GM11168 (cell line): ENCODE data around the gene TRIB2.

Experiments used
- in situ Hi-C: fragments of 300-500 bp; cut with MboI; formaldehyde crosslinking; loops from one replicate; pipeline ENCODE4 v1.12.0; 2022; ENCODE audit warnings: low sequenced_read_pairs; ENCODE audit not compliant: unreplicated experiment

The TRIB2 gene

DNA sequence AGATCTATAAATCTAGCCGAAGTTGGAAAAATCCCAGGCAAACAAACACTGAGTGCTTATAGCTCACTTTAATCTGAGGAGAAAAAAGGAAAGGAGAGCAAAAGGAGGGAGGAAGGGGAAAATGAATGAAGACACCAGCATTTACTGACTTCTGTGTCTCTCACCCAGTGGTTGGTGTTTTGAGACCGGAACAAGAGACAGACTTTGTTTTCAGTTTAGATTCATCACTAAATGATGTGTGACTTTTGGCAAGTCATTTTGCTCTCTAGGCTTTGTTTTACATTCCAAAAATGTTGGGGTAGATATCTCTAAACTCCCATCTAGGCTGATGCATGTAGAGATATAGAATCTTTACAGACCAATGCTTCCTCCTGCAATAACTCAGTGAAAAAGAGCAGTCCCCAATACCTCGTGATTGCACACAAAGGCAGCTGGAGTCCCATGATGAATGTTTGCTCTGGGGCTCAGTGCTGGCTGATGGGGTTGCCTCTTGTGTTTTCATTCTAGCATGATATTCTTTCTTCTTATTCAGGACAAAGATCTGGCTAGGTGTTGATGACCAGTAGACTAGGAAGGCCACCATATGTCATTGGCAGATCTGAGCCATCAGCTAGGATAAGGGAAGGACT lies 51.4 kb downstream of the TRIB2 start:
- in situ Hi-C loops: no loop called here

- in situ Hi-C loops: no loop called here
These were observed 52.9 kb downstream of the TRIB2 start for GRCh38 chr2:12769492-12770105.

DNA sequence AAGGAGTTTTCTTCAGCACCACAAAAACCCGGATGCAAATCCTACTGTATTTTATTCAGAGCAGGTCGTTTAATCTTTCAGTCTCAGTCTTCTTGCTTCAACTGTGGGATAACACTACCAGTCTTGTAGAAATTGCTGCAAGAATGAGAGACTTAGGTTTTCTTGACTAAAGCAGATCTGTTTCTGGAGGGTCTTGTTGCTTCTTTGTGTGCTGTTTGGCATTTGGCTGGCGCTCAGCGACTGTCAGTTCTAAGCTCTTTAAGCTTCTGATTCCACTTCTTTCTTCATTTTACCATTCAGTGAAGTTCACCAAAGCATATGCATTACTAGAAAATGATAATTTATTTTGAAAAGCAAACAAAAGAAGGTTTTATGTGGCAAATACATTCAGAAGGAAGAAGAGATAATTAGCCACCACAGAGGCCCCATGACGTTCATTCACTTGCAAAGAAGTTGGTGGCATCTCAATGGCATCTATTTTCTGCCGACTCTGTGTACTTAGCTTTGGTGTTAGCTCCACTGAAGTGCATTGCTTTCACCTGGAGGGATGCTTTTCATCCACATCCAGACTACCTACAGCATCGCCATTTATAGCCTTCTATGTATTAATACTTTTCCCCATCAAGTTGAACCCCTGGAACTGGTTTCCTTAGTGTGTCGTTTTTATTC lies 53.7 kb downstream of the TRIB2 start:
- in situ Hi-C loops: no loop called here

DNA sequence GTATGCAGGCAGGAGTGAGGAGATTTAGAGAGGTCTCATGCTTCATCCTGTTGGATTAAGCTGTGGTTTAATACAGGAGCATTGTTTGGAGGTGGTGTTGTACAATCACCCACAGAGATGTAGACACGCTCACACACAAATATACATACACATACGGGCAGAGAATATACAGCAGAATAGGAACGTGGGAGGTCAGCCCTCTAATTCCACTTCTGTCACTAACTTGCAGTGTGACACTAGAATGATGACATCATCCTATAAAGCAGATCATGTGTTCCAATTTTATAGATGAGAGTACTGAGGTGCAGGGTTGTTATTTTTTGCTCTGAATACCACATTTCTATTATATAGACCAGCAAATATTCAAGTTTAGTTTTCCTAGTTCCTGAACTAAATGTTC lies 54.4 kb downstream of the TRIB2 start:
- in situ Hi-C loops: no loop called here

DNA sequence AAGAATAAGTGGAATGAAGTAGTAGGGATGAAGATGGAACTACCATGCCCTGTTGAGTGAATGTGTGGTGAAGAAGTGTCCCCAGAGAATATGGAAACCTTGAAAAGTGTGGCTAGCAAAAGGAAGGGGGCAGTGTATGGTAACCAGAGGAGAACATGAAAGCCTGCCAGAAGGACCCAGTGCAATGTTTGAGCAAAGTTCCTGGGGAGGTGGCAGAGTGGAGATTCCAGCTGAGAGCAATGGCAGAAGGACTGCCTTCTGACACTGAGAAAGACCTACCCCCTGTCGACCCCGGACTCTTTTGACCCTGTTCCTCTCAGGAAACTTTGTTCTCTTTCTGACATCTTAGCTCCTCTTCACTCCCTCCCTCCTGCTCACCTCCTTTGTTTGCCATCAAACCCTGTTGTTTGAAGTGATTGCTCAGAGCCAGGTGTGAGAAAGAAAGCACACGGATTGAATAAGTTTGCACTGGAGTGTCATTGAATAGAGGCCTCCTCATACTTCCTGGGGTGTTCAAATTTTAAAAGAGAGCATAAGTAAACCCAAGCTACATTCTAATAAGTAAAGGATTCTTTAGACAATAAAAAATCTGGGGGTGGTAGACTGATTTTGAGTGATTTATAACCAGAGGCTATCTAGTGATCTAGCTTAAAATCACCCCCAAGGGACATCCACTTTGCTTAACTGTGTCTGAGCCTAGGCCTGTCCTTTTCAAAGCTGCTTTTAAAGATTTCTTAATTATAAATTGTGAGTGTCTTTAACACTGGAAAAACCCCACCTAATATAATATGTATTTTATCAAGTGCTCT lies 57.1 kb downstream of the TRIB2 start:
- in situ Hi-C loops: no loop called here

DNA sequence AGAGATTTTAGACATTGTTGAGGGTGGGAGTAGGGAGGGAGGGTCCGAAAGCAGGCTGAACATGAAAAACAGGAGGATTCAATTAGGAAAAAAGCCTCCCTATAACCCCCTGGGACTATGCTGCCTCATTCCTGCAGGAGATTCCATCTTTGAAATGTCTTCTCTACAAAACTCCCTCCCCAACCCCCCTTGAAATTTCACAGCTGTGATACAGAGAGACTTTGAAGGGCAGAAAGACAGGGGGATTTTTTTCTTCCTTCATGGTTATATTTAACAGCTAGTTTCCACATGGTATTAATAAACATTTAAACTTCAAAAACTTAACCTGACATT lies 57.6 kb downstream of the TRIB2 start:
- in situ Hi-C loops: no loop called here

DNA sequence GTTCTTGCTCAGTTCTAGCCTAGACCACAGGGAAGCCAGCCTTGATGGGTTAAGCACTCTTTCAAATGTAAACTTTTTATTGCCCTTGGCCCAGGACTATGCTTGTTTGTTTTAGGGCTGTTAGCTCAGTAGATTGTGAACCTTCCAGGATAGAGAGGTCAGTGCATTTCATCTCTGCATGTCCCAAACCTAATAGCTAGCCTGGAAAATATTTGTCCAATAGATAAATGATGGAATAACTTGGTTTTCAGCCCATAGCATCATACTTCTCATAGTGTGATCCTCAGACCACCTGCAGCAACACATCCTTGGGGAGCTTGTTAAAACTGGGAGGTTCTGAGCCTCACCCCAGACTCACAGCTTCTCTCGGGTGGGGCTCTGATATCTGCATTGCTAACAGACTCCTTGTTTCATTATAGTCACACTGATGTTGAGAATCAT lies 59.8 kb downstream of the TRIB2 start:
- in situ Hi-C loops: no loop called here

DNA sequence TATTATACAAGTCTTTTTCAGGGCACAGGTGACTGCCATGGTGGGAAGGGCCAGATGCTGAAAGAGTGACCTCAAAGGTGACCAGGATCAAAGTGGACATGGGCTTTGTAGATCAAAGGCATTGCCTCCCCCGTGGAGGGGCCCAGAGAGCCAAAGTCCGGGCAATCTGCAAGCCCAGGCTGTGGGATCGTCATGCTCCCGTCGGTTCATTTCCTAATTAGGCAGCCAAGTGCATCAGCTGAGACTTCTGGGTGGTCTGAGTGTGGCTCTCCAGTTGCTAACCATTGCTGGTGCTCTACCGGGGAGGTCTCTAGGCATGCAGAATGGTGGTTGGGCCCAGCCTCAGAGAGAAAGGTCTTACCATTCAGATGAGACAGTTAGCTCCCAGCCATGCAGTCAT lies 61.6 kb downstream of the TRIB2 start:
- in situ Hi-C loops: no loop called here

DNA sequence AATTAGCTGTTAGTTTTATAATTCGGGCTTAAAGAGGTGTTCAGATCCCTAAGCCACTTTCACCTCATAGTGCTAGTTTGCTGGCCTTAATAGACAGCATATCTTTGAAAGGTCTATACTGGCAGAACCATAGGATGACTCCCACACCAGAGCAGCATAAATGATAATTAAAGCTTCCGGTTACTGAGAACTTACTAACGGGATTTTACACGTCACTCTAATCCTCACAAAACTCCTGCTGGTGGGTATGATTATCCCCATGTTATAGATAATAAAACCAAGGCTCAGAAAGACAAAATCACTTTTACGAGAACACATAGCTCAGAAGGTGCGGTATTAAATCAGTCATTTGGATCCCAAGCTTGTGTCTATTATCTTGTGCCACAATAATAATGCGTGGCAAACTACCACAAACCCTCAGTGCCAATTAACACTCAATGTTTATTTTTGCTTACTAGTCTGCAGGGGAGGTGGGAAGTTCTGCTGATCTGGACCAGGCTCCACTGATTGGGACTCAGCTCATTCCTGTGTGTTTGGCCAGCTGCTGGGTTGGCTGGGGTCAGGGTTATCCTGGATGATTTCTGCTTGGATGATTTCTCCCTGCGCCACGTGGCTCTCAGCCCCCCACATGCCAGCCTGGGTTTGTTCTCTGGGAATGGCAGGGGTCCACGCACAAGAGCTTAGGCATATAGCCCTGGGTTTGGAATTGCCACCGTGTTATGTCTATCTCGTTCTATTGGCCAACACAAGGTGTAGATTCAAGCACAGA lies 62.3 kb downstream of the TRIB2 start:
- in situ Hi-C loops: no loop called here

DNA sequence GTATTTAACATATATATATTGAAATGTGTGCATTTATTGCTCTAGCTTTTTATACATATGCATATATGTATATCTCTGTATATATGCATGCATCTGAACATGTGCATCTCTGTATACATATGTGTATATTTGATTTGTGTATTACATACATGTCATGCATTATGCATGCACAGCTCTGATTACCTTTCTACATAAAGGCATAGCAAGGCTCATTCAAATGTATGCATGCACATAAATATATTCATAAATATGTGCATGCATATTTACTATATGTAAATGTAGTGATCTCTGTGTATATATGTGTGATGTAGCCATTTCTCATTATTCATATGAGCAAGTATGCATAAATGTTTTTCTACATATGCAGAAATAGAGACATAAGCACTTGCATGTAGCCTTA lies 64.6 kb downstream of the TRIB2 start:
- in situ Hi-C loops: no loop called here

GRCh38 chr2:12787891-12788801 lies 71.4 kb downstream of the TRIB2 start:
- in situ Hi-C loops: no loop called here

- in situ Hi-C loops: no loop called here
These were observed 75.2 kb downstream of the TRIB2 start for GRCh38 chr2:12791906-12792305.
